Right kidney (tissue), 1 donor: ENCODE data around the gene SPSB1.
"Not testable (repeated sequence)": the region's sequence is repeated elsewhere in the genome, so short reads cannot be mapped to it uniquely, and the experiment has no call there.

ENCODE experiments used
- DNase-seq: peaks from one replicate; pipeline ENCODE4 v3.0.0-alpha.2; 2016

Gene SPSB1

DNA sequence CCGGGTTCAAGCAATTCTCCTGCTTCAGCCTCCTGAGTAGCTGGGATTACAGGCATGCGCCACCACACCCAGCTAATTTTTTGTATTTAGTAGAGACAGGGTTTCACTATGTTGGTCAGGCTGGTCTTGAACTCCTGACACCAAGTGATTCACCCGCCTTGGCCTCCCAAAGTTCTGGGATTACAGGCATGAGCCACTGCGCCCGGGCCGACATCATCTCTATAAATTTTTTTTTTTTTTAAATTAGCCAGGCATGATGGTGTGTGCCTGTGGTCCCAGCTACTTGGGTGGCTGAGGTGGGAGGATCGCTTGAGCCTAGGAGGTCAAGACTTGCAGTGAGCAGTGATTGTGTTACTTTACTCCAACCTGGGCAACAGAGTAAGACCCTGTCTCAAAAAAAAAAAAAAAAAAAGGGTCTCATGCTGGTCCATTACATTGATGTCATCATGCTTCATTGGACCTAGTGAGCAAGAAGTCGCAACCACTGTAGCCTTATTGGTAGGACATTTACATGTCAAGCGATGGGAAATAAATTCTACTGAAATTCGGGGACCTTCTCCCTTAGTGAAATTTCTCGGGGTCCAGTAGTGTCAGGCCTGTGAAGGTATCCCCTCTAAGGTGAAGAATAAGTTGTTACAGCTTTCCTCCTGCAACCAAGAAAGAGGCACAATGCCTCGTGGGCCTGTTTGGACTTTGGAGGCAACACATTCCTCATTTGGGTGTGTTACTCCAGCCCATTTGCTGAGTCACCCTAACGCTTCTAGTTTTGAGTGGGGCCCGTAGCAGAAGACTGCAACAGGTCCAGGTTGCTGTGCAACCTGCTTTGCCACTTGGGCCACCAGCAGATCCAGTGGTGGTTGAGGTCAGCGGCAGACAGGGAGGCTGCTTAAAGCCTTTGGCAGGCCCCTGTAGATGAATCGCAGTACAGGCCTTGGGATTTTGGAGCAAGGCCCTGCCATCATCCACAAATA, 7.2 kb downstream of the SPSB1 start:
- DNase-seq = not testable (repeated sequence)

DNA sequence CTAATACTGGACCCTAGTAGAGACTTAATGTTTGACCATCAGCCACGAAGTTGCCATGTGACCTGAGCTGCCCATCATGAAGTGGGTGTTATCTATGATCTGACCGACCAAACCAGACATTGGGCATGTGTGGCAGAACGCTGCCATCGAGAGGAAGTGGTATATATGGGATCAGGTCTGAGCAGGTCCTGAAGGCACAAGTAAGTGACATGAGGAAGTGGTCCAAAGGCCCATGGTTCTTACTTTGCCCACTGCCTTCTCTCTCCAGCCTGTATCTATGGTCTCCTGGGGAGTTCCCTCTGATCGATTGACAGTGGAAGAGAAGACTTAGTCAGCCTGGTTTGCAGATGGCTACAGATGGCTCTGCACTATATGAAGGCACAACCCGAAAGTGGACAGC, 7.9 kb downstream of the SPSB1 start:
- DNase-seq = no peak

- no peak for DNase-seq
Measured at GRCh38 chr1:9302745-9303524, 10.2 kb downstream of the SPSB1 start.

DNA sequence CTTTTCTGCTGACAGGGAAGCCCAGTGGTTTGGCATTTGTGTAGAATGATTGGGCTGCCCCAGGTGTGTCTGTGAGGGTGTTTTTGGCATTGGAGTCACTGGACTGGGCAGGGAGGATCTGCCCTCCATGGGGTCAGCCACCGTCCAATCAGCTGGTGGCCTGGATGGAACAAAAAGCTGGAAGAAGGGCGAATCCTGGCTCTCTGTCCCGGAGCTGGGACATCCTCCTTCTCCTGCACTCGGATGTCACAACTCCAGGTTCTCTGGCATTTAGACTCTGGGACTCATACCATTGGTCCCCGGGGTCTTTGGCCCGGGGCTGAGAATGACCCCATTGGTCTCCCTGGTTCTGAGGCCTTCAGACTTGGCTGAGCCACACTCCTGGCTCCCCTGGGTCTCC, 11.2 kb downstream of the SPSB1 start:
- no peak for DNase-seq

DNA sequence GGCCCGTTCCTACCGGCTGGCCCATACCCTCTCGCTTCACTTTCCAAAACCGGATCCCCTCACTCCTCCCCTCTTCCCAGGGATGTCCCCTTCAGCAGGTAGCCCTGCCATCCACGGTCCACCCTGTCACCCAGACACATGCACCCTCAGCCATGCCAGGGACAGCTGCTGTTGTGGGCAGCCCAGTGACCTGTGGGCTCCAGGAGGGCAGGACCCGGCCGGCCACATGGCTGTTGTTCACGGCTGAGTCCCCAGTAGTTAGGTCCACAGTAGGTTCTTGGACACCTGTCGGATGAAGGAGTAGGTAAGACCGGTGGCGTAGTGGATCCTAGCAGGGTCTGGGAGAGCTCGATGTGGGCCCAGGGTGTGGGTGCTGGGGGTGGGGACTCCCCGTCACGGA, 12.5 kb downstream of the SPSB1 start:
- no peak for DNase-seq

DNA sequence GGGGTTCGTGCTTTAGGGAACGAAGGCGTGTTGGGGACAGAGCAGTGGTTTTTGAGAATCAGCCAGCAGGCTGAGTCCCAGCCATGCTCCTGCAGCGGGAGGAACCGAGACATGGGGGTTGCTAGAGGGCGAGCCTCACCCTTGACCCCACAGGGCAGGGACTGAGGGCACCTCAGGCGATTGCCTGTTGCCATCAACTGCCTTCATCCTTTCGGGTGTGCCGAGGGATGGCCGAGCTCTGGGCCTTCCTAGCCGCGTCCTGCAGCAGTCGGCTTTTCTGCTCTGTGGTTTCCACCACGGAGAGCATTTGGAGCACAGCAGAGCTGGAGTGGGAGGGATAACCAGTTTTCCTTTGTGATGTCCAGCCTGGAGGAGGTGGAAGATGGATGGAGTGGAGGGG, 13.3 kb downstream of the SPSB1 start:
- DNase-seq = no peak

- no peak for DNase-seq
Measured at GRCh38 chr1:9307303-9307702, 14.6 kb downstream of the SPSB1 start.

- no peak for DNase-seq
Measured at GRCh38 chr1:9308236-9308785, 15.6 kb downstream of the SPSB1 start.

GRCh38 chr1:9309080-9309479, 16.4 kb downstream of the SPSB1 start:
- no peak for DNase-seq

GRCh38 chr1:9309991-9310390, 17.3 kb downstream of the SPSB1 start:
- DNase-seq = no peak

- DNase-seq = no peak
Measured at GRCh38 chr1:9311029-9311428, 18.3 kb downstream of the SPSB1 start.

GRCh38 chr1:9311479-9311878, 18.8 kb downstream of the SPSB1 start:
- DNase-seq = no peak

GRCh38 chr1:9312168-9312720, 19.6 kb downstream of the SPSB1 start:
- DNase-seq = no peak

- no peak for DNase-seq
Measured at GRCh38 chr1:9313576-9313975, 20.9 kb downstream of the SPSB1 start.

DNA sequence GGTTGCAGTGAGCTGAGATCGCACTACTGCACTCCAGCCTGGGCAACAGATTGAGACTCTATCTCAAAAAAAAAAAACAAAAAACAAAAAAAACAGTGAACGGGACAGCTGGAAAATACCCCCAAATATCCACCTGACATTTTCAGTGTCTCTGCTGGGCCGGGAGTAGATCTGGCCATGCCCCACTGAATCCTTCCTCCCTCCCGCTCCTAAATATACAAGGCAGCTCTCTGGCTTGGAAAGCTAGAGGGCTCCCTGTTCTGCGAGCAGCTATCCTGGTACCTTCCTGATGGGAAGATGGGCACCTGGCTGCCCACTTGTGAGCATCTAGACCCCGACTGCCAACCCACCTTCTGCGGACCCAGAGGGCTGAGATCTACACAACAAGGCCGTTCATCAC, 21.4 kb downstream of the SPSB1 start:
- no peak for DNase-seq

DNA sequence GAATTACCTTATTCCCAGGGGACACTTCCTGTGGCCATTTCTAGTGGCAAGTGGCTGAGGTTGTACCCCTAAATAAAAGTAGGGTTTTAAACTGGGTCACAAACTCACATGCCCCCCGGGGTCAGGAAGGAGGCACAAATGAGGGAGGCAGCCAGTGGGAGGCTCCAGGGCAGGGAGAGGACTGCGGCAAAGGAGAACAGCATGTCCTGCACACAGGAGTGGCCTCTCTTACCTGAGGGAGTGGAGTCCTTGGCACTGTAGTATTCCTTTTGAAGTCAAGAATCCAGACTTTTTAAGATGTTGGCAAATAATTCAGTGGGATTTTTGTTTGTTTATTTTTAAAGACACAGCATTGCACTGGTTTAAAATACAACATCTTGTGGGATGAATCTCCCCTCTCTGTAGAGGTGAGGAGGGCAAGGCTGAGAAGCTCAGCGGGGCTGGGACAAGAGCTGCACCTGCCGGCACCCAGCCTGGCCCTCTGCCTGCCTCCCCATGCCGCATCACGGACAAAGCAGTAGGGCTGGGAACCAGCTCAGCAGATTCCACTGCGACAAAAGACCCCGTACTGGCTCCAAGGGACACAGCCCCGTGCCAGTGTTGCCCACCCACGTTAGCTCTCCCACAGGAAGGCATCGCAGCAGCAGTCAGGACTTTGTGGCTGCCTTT, 22.2 kb downstream of the SPSB1 start:
- DNase-seq = no peak

GRCh38 chr1:9315411-9316079, 22.9 kb downstream of the SPSB1 start:
- no peak for DNase-seq

DNA sequence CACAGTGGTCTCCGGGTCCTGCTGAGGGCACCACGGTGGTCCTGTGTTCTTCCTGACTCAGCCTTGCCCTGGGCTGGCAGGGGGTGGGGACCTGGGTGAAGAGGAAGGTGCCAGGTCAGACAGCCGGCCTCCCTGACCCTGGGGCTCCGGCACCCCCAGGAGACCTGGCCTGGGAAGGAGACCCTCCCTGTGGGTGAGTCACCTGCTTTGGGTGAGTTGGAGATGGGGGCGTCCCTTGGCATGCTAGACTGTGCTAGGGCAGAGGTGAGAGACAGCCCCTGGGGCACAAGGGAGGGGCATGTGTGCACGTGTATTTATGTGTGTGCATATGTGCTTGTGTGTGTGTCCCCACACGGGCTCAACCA, 23.4 kb downstream of the SPSB1 start:
- no peak for DNase-seq

GRCh38 chr1:9316512-9316911, 23.8 kb downstream of the SPSB1 start:
- DNase-seq = no peak

DNA sequence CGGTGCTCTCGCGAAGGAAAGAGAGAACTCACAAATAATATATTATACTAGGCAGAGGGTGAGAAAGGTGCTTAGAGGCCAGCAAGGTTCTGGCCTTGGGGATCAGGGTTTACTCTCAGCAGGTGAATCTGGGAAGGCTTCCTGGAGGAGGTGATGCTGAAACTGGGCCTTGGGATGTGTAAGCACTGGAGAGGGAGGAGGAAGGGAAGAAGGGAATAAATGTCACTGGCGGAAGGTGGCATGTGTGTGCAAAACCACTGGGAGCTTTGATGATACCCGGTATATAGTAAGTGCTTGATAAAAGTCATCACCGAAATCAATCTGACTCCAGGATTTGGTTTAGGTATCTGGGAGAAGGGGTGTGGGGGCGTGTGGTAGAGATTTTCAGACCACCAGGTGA, 24.4 kb downstream of the SPSB1 start:
- DNase-seq = no peak

DNA sequence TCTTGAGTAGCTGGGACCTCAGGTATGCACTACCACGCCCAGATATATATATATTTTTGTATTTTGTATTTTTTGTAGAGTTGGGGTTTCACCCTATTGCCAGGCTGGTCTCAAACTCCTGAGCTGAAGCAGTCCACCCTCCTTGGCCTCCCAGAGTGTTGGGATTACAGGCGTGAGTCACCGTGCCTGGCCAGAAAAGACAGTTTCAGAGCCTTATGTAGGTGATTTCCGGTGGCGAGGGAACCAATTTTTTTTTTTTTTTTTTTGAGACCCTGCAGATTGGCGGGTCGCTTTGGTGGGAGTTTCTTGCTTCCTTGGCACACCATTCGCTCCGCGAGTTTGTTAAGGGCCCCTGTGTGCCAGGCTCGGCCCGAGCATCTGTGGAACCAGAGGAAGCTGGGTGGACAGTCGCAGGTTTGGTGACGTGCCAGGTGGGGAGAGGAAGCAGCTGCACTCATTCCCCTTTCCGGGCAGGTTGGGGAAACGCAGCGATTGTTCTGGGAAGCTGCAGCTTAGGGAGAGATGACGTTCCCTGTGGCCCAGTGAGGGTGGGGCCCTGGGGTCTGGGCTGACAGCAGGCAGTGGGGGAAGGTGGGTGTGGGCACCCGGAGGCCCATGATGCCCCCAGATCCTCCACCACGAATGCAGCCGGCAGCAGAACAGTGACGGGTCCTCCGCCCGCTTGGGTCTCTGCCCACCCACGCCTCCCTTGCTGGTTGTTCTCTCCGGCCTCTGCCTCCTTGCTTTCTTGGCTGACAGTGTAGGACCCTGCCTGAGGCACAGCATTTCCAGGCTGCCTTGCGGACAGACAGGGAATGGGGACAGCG, 25.1 kb downstream of the SPSB1 start:
- no peak for DNase-seq
